Measurements from ENCODE around the gene SPATA22. TPM values are rescaled to one million over a fixed set of nuclear protein-coding genes. Genes with fewer than 3 reads are reported as not detected.

The SPATA22 gene
- polyA plus RNA-seq, 1 of the 3 experiments (the other 2 are of a cell fraction): not detected

GRCh38 chr17:3438368-3438767 lies 33.3 kb downstream of the SPATA22 start:
- TF ChIP-seq RCOR1 (IDR thresholded peaks at IDR 0.05; ENCODE audit: low read length) (no peak), ZBTB33 (IDR thresholded peaks at IDR 0.05; ENCODE audit: borderline replicate concordance, low read depth) (no peak), MXI1 (IDR thresholded peaks at IDR 0.05; ENCODE audit: low read depth, low read length) (no peak), FOXM1 (IDR thresholded peaks at IDR 0.05; ENCODE audit: low read depth) (no peak), USF2 (IDR thresholded peaks at IDR 0.05; ENCODE audit: borderline replicate concordance, low read depth, low read length) (no peak), CHD2 (IDR thresholded peaks at IDR 0.05; ENCODE audit: low read length, partially characterized antibody) (no peak), PBX3 (IDR thresholded peaks at IDR 0.05) (no peak), NRF1 (IDR thresholded peaks at IDR 0.05; ENCODE audit: low read depth, low read length) (no peak), FOSL2 (IDR thresholded peaks at IDR 0.05; ENCODE audit: borderline replicate concordance, low read depth) (no peak), FOXJ3 (CRISPR knock-in tag; IDR thresholded peaks at IDR 0.05) (no peak), SMC3 (IDR thresholded peaks at IDR 0.05; ENCODE audit: low read depth, low read length) (no peak), RAD21 (IDR thresholded peaks at IDR 0.05; ENCODE audit: low read length) (no peak), EP300 (IDR thresholded peaks at IDR 0.05; ENCODE audit: borderline replicate concordance in 1 of 2, low read depth in 1 of 2, low read length in 1 of 2) (no peak), NFIC (IDR thresholded peaks at IDR 0.05; ENCODE audit: borderline replicate concordance) (no peak), CTCF (IDR thresholded peaks at IDR 0.05) (no peak), SIN3A (IDR thresholded peaks at IDR 0.05; ENCODE audit: borderline replicate concordance, low read depth, low read length) (no peak), TEAD4 (IDR thresholded peaks at IDR 0.05; ENCODE audit: borderline replicate concordance, insufficient read depth) (no peak), POLR2AphosphoS5 (IDR thresholded peaks at IDR 0.05; ENCODE audit: low read depth, low read length) (no peak)
- Histone ChIP-seq H3K9me3 (no peaks in the 10 kb centered on the region), H3K4me2 (no peak overlapping the region), H3K9me2 (no peaks in the 10 kb centered on the region), H2AFZ (ENCODE audit: low read depth) (no peak overlapping the region), H3K79me2 (ENCODE audit: insufficient read depth) (no peaks in the 10 kb centered on the region), H3K36me3 (replicated peaks in 1 of 2; ENCODE audit: control insufficient read depth in 1 of 2, insufficient read depth in 2 of 2, low read length in 1 of 2) (no peaks in the 10 kb centered on the region), H3K4me1 (ENCODE audit: control insufficient read depth in 1 of 2, insufficient read depth in 2 of 2, low read depth in 1 of 2, low read length in 1 of 2) (no peaks in the 10 kb centered on the region), H3K27me3 (ENCODE audit: insufficient read depth) (no peaks in the 10 kb centered on the region), H3K4me3 (ENCODE audit: low read depth in 2 of 2, low read length in 1 of 2) (no peak overlapping the region), H4K20me1 (ENCODE audit: insufficient read depth) (no peaks in the 10 kb centered on the region), H3K9ac (no peak overlapping the region), H3F3A (replicated peaks; ENCODE audit: insufficient read depth) (no peaks in the 10 kb centered on the region), H3K27ac (ENCODE audit: low read depth in 2 of 2, low read length in 1 of 2) (no peak overlapping the region)
- WGBS (ENCODE audit: low lambda C conversion rate): 0% methylated on average over 1 of the region's 1 CpG
- CTCF ChIA-PET: no interaction called here
- no peak for DNase-seq
- POLR2A ChIA-PET: no interaction called here
